Renal cortex interstitium (tissue), 11 donors: ENCODE results near the gene OSBP2. TPM values are rescaled to one million over a fixed set of nuclear protein-coding genes. Genes with fewer than 3 reads are reported as not detected.
A peak's percentile ranks its signal among the peaks of the same experiment; 100 is the strongest.

Source experiments
- DNase-seq, 11 donors: peaks; one replicate each; pipeline ENCODE4 v3.0.0-alpha.2; 2013; ENCODE audit warnings: low read depth in 9 of 11, low spot score in 4 of 11; ENCODE audit errors: extremely low read depth in 1 of 11
- polyA plus RNA-seq, 3 donors: library from polyadenylated mRNA; unstranded; fragments of 120-200 nt; gene quantifications; one replicate each; pipeline ENCODE4 v1.2.1, GENCODE V29; 2013; ENCODE audit not compliant: insufficient read length in 3 of 3

OSBP2 gene
- polyA plus RNA-seq, 3 donors, result 5.5 to 7.4 (median 5.6) TPM

DNA sequence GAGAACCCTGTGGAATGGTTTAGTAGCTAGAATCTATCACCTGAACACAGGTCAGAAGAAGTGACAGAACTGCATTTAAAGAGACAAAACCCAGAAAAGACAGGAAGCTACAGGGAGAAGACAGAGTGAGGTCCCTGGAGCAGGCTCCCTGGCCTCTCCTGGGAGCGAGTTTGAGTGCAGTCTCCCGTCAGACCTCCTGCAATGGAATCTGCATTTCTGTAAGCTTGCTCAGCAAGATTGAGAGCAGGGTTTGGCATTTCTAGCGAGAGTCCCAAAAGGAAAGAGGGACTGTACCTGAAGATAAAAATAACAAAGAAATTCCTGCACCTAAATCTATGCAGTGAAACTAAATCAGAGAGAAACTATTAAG, 199.7 kb downstream of the OSBP2 start:
- DNase-seq, result no peak

DNA sequence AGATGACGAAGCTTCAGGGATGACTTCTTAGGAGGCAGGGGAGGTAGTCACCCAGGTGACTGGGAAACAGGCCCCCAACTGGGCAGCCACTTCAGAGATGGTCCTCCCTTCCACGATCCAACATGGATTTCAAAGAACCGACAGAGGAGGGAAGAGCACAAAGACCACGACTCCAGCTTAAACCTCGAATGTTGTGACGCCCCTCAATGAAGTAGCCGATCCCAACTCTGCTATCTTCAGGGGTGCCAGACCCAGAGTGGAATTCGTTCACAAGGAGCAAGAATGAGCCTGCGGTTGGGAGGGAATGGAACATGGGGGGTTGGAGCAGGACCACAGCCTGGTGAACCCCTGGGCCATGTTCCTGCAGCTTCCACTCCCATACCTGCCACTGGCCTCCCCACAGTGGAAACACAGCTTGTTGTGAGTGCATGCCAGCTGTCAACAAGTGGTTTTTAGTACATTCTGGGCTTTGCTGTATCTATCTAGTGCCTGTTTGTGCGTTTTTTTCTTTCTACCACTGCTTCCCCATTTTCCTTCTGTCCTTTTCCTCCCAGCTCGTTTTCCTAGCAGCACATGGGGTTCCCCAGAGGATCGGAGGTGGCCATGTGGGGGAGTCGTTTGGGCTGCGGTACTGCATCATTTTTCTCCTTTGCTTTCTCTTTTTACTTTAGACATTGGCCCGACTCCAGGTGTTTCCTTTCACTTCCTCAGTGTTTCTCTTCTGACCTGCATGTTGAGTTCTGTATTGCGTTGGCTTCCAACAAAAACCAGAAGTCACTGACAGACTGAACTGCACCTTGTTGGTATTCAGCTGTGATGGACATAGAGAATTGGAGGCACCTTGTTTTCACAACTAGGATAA, 208.1 kb downstream of the OSBP2 start:
- no peak for DNase-seq

DNA sequence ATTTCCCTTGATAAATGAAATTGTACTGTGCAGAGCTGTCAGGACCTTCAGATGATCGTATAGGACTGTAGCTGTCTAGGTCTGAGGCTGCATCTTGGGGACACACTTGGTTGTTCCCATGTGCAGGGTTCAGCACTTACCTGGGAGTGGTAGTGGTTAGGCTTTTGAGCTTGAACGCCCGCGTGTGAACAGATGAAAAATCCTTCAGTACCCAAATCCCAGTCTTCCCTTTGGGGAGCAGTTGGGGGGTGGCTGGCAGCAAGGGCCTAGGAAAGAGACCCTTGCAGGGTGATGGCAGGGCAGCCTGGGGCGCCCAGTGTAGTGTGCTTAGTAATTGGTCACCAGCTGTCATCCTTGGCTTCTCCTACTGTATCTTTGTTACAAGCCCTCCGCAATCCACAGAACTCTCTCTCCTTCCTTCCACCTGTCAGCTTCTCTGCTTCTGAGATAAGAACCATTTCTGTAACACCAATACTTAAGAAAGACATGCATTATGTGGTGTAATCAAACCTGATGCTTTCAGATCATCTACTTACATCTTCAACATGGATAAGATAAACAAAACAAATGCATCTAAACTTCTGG, 209.3 kb downstream of the OSBP2 start:
- DNase-seq, result no peak

DNA sequence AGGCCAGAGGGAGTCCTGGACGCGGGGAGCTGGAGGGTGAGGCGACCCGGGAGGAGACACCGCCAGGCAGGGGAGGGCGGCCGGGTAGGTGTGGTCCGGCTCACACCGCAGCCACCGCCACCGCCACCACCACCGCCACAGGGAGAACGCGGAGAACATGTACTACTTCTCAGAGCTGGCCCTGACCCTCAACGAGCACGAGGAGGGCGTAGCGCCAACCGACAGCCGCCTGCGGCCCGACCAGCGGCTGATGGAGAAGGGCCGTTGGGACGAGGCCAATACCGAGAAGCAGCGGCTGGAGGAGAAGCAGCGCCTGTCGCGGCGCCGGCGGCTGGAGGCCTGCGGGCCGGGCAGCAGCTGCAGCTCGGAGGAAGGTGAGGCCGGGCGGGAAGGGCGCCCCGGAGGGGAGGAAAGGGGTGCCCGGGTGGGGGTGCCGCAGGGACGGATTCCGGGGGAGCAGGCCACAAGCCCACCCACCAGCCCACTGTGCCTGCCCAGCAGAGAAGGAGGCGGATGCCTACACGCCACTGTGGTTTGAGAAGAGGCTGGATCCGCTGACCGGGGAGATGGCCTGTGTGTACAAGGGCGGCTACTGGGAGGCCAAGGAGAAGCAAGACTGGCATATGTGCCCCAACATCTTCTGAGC, 211.1 kb downstream of the OSBP2 start:
- no peak for DNase-seq

DNA sequence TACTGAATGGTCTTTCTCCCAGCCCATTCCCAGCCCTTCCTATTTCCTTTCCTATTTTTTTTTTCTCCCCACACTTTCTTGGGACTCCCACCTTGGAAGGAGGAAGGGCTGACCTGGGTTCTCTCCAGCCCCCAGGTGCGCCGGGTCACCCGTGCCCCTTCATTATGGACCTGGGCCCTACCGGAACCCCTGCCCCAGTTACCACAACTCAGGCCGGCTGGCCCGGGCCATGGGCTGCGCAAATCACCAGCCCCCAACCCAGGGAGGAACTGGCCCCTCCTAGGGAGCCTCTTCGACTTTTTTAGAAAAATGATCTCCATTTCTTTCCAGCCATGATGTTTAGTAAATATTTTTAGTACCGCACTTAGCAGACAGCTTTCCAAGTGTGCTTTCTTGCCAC, 211.7 kb downstream of the OSBP2 start:
- no peak for DNase-seq

DNA sequence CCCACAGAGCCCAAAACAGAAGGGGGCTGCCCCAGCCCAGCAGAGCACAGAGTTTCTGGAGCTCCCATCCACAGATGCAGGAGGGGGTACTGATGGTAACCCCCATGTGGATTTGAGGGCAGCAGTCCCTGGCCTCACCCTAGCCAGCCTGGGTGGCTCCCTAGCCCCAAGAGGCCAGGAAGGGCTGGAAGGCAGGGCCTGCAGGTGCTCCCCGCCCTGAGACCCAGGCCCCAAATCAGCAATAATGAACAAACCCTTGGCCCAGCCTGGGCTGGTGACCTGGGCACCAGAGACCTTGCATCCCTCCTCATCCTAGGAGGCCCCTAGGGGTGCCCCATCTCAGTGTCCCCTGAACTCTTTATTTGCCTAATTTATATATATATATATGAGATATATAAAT, 212.3 kb downstream of the OSBP2 start:
- no peak for DNase-seq

DNA sequence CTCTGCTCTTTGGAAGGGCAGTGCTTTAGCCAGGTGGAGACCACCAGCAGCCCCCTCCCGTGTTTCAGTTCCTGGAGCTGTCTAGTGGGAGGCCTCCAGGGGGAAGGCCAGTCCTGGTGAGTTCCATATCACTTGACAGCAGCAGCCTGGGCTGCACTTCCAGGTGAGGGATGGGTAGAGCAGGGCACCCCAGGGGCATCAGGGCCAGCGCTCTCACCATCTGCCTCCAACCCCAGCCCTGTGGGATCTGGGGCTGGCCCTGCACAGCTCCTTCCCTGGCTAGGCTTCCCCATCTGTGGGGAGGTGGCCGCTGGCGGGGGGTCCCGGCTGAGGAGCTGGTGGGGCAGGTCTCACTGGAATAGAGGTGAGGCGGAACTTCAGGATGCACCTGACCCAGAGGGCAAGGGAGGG, 213.4 kb downstream of the OSBP2 start:
- no peak for DNase-seq

DNA sequence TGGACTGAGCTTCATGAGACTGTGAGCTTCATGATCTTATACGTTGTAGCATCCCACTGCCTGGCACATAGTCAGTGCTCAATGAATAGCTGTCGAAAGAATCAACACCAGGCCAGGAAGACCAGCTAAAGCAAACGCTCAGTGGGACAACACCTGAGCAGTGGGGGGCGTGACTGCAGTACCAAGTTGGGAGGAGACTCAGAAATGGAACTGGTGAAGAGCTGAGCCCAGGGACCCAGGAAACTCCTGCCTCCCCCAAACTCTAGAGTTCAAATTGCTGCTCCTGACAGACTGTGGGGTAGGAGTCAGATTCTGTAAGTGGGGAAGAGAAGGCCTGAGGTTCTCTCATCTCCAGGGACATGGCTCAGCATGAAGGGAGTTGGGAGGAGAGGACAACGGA, 214.6 kb downstream of the OSBP2 start:
- DNase-seq, result no peak

DNA sequence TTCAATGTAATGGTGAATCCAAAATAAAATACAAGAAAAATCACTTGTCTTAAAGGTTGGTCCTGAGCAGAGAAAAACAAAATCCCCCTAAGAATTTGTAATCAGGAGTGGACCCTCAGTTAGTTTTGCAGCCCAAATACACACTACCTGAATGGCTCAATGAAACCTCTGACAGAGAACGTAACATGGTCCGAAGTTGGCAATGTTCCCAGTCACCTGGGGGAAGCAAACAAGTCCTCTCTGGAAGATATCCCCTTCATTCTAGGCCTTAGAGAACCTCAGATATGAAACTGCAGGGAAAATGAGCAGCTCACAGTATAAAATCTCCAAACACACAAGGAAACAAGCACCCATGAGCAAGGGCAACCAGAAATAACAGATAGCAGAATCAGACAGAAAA, 215.7 kb downstream of the OSBP2 start:
- no peak for DNase-seq

DNA sequence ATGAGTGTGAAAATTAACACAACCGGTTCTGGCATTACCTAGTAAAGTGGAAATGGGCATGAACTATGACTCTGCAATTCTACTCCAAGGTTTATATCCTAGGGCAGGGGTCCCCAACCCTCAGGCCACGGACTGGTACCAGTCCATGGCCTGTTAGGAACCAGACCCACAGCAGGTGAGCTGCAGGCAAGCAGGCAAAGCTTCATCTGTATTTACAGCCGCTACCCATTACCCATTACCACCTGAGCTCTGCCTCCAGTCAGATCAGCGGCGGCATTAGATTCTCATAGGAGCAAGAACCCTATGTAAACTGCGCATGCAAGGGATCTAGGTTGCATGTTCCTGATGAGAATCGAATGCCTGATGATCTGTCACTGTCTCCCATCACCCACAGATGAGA, 224.1 kb downstream of the OSBP2 start:
- no peak for DNase-seq

DNA sequence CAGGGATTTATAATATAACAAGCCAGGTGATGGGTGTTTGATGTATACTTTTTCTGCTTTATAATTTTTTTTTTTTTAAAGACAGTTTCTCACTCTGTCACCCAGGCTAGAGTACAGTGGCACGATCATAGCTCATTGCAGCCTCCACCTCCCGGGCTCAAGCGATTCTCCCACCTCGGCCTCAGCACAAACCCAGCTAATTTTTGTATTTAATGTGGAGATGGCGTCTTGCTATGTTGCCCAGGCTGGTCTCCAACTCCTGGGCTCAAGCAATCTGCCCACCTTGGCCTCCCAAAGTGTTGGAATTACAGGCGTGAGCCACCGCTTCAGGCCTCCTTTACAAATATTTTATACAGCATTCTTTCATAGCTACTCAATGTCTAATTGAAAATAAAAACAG, 225.3 kb downstream of the OSBP2 start:
- no peak for DNase-seq

DNA sequence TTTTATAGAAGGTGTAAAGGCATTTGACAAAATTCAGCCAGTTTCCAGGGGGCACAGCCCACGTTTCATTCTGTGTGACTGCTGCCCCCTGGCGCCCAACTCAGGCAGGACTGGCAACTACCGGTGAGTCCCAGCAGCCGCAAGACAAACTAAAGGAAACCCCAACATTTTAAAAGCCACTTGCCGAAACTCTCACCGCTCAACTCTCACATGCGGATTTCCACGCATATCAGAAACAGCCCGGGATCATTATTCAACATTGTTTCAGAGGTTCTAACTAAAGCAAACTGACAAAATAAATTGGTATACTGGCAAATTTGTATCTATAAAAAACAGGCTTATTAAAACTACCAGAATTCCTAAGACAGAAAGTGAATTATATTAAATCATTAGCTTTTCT, 225.7 kb downstream of the OSBP2 start:
- DNase-seq, result peak; percentile 20 to 71 (median 50)

DNA sequence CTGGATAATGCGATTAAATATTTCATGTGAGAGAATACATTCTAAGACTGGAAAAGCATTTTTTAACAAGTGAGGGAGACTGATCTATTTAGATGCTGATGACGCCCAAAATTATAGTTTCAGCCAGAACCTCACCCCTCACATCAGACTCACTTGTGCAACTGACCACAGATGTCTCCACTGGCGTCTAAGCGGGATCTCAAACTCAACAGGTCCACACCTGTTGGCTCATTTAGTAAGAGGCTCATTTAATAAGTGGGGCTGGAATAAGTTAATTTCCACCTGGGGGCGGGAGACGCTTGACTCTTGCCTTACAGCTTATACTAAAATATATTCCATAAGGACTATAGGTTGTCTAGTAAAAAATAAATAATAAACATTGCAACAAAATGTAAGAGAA, 226.4 kb downstream of the OSBP2 start:
- no peak for DNase-seq

DNA sequence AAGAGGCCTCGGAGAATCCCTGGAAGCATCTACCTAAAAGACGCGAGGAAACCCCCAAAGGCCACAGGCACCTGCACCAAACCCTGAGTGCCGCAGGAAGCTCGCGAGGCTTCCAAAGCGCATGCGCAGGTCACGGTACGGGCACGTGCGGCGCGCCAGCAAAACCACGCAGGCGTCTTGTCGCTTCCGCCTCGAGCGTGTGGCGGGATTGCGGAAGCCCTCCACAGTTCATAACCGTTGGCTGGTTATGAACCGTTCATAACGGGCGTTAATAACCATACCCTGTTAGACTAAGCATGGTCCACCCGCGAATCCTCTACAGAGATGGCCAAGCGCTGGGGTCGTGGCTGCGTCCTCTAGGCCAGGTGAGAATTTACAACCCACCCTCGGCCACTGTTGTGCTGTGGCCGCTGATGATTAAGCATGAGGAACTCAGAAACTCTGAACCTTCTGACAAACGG, 227.5 kb downstream of the OSBP2 start:
- DNase-seq, result peak in 8 of 11 donors; percentile 4 to 41 (median 27)

DNA sequence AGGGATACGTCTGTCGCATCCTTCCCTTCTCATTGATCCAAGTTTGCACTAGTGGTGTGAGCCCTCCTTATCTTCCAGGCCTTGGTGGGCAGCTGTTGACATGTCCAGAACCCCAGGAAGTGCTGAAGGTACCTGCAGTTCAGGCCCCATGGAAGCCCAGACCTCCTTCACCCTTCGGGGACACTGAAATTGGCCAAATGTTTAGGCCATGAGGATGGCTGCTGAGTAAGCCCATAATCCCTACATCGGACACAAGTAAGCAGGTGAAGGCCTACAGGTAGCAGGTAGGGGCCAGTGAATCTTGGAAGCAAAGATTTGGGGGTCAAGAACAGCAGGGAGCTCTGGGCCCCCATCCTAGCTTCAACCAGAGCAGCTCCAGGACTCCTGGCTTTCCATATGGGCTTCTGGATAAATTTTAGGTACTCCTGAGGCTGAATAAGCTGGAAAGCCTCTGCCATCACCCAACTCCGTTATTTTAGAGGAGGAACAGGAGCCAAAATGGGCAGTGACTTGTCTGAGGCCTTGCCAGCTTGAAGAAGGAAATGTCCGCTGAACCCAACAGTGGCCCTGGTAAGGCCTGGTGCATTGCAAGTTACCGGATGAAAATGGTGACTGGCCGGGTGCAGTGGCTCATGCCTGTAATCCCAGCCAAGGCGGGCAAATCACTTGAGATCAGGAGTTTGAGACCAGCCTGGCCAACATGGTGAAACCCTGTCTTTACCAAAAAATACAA, 228.7 kb downstream of the OSBP2 start:
- DNase-seq, result no peak

DNA sequence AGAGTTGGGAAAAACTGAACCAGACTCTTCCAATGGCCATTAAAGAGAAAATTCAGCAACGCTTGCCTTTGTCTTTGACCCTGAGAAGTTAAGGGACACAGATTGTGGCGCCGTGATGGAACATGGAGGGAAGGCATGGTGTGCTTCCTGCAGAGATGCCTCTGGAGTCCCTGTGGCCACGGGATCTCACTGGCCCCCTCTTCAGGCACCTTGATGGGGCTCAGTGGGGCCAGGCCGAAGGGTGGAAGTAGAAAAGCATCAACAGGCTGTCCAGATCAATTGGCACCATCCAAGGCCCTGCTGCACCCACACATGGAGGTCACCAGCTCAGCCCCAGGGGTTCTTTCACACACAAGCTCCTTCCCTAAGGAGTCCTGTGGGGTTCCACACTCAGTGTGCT, 231.0 kb downstream of the OSBP2 start:
- no peak for DNase-seq

DNA sequence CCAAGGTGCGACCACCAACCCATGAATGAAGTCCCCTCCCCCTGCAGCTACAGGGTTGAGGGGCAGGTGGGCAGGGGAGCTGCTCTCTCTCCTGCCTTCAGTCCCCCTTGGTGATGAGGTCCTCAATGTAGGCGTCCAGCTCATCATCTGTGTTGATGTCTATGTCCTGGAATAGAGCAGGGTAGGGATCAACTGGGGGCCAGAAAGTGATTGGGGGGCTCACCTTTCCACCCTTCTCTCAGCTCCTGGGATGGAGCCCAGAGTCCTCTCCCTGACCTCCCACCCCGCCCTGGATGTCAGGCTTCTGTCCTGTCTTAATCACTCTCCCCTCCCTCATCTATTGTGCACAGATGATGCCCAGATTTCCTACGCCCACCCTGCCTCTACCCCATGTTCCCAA, 232.0 kb downstream of the OSBP2 start:
- DNase-seq, result no peak

DNA sequence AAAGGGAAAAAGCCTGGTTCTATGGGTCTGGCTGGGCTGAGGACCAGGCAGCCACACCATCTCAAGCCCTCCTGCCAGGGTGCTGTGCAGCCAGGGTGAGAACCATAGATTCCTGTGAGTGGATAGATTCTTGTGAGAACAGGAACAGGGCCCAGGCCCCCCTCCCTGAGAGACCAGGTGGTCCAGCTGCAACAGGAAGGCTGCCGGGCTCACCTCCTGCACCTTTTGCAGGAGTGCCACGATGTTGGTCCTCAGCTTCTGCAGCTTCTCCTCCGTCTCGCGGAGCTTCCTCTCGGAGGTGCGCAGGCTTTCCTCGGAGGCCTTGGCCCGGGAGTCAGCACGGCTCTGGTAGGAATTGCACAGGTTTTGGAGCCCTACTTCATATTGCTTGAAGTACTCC, 233.1 kb downstream of the OSBP2 start:
- DNase-seq, result no peak

DNA sequence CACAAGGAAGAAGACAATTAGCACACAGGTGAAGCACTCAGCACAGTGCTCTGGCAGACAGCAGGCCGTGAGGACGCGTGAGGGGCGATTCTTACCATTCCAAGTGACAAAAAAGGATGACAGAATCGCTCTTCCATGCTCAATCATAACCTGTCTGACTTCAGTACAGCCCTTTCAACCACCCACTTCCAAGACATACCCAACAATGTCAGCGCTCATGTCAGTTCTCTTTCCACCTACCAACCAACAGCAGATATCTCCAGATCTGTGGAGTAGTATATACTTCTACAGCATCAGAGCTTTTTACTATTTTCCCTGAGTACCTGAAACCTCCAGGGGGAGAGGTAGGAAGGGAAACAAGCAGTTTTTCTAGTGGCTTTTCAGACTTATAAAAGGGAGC, 233.7 kb downstream of the OSBP2 start:
- DNase-seq, result no peak

DNA sequence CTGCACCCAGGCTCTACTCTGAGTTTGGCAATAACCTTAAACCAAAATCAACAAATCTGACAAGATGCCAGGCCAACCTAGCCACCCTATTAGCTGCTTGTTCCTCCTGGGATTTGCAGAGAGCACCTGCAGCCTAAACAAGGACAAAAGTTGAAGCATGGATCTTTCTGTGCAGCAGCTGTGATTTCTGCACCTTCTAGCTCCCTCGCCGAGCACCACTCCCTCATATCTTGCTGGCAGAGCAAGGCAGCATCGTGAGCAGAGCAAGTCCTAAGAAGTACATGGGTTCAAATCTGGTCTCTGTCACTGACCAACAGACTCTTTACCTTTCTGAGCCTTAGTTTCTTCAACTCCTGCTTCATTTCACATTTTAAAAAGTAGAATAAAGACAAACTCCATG, 235.6 kb downstream of the OSBP2 start:
- DNase-seq, result no peak
